T-helper 1 cell (primary cell): ENCODE results near the gene WWP2.
A peak's percentile ranks its signal among the peaks of the same experiment; 100 is the strongest.
"Not testable (repeated sequence)": the region's sequence is repeated elsewhere in the genome, so short reads cannot be mapped to it uniquely, and the experiment has no call there.

ENCODE experiments used
- DNase-seq, 5 donors: peaks; one replicate each; pipeline ENCODE4 v3.0.0-alpha.2; 2012 to 2020

WWP2 gene

GRCh38 chr16:69796285-69797118 is 34.4 kb downstream of the WWP2 start:
- peak in 2 of 5 donors; percentile 23 to 33 for DNase-seq

GRCh38 chr16:69798466-69798865 is 36.3 kb downstream of the WWP2 start:
- no peak for DNase-seq

GRCh38 chr16:69799611-69800031 is 37.5 kb downstream of the WWP2 start:
- DNase-seq: no peak

GRCh38 chr16:69804297-69804696 is 42.2 kb downstream of the WWP2 start:
- no peak for DNase-seq

GRCh38 chr16:69806776-69807175 is 44.6 kb downstream of the WWP2 start:
- DNase-seq: not testable (repeated sequence)

GRCh38 chr16:69812688-69813014 is 50.5 kb downstream of the WWP2 start:
- DNase-seq: no peak

GRCh38 chr16:69814078-69814477 is 51.9 kb downstream of the WWP2 start:
- DNase-seq: no peak

GRCh38 chr16:69814561-69814960 is 52.4 kb downstream of the WWP2 start:
- no peak for DNase-seq

GRCh38 chr16:69815216-69815883 is 53.2 kb downstream of the WWP2 start:
- DNase-seq: not testable (repeated sequence)

GRCh38 chr16:69816996-69817395 is 54.9 kb downstream of the WWP2 start:
- no peak for DNase-seq

- no peak for DNase-seq
Measured at GRCh38 chr16:69818891-69819545, 56.9 kb downstream of the WWP2 start.

GRCh38 chr16:69820926-69821541 is 58.9 kb downstream of the WWP2 start:
- DNase-seq: no peak

GRCh38 chr16:69821844-69822173 is 59.7 kb downstream of the WWP2 start:
- DNase-seq: no peak

GRCh38 chr16:69822174-69822935 is 60.2 kb downstream of the WWP2 start:
- no peak for DNase-seq

GRCh38 chr16:69823831-69824563 is 61.9 kb downstream of the WWP2 start:
- no peak for DNase-seq

GRCh38 chr16:69824564-69825142 is 62.5 kb downstream of the WWP2 start:
- DNase-seq: not testable (repeated sequence)

GRCh38 chr16:69827524-69827923 is 65.4 kb downstream of the WWP2 start:
- no peak for DNase-seq

GRCh38 chr16:69829338-69829737 is 67.2 kb downstream of the WWP2 start:
- no peak for DNase-seq

- no peak for DNase-seq
Measured at GRCh38 chr16:69830146-69830533, 68.0 kb downstream of the WWP2 start.

- no peak for DNase-seq
Measured at GRCh38 chr16:69830534-69831211, 68.5 kb downstream of the WWP2 start.
